GM18867 (cell line): ENCODE measurements around the gene HOXC9.

Experiments
- ATAC-seq: cut with Tn5 transposase; IDR thresholded peaks from one replicate; pipeline ENCODE4 v1.9.1; 2021; ENCODE audit warnings: mild to moderate bottlenecking, moderate library complexity; ENCODE audit not compliant: unreplicated experiment

Gene HOXC9

DNA sequence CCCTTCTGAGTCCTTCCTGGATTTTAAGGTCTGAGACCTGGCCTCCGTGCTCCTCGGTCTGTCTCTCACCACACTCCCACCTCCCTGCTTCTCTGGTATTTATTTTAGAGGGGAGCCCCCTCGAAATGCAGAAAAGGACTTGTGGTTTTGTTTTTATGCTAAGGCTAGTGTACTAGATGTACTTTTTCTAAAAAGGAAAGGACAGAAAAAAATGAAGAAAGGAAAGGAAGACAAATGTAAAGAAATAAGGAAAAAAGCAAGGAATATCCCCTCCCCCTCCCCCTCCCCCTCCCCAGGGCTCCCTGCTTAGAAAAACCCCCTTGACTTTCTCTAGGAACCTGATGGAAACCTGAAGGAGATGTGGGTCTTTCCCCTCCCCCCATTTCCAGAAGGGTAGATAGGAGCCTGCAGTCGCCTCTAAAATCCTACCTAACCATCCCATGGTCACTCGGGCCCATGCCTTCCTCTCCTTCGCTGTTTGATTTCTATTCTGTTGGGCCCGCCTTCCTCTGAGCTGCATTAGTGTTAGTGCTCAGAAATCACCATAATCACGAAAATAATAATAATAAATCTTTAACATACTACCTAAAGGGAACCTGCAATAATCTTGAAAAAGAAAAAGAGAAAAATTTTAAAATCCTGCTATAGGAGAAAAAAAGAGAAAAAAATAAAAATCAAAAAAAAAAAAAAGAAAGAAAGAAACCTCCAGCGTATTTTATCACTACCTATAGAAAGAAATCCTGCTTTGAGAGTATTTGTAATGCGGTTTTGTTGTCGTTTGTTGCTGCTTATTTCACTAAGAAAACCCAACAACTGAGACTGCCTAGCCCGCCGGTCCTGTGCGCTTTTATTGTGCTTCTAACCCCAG lies 11.9 kb downstream of the HOXC9 start:
- no peak for ATAC-seq

DNA sequence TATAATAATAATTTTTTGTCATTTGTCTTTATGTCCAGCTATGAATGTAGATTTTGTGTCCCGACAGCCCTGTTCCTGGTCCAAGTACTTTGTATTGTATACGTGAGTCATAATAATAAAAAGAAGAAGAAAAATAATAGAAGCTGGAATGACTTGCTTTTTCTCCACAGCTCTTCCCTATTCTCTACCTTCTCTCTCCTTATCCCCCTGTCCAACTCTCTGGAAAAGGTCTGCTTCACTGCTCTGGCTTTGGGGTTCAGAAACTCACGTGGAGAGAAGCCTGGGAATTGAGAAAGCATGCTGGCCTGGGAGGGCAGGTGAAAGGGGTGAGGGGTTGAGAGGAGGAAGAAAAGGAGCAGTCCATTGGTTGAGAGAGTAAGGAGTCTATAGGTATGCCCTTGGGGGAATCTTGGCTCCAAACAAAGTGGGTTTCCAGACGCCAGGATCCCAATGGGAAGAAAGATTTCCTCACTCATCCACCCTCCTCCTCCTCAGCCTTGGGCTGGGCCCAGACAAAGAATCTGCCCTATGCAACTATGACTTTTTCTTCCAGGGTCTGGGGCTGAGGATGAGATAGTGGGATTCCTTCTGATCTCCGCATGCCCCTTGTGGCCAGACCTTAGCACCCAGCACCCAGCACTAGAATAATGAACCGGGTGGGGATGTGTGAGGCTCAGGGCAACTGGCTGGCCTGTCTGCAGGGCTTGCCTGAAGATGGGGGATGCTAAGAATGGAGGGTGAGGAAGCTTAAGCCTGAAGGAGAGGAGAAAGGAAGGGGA lies 12.9 kb downstream of the HOXC9 start:
- ATAC-seq = no peak

DNA sequence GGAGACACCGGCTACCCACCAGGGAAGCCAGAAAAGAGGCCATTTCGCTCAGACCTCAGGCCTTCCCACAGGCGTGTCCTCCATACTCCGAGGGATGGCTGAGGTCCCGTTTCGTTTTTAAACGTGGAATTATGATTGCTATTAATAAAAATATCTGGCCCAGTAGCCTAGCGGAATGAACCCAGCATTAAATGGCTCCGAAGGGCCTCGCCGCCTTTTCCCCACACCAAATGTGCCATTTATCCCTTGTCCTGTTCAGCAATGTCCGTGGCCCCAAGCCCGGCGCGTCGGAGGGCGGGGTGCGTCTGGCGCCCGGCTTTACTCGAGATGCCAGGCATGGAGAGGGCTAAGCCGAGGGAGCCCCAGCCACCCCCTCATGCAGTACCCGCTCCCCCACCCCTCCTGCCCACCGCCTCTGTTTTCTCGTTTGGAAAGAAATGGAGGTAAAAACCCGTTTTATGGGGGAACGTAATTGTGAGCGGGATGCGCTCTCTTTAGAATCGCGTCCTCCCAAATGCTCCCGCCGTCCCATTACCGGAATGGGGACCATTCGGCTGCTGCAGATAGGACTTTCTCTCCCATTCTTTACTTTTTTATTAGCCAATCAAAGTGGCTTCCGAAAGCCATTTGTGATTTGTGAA lies 14.5 kb downstream of the HOXC9 start:
- ATAC-seq = no peak

DNA sequence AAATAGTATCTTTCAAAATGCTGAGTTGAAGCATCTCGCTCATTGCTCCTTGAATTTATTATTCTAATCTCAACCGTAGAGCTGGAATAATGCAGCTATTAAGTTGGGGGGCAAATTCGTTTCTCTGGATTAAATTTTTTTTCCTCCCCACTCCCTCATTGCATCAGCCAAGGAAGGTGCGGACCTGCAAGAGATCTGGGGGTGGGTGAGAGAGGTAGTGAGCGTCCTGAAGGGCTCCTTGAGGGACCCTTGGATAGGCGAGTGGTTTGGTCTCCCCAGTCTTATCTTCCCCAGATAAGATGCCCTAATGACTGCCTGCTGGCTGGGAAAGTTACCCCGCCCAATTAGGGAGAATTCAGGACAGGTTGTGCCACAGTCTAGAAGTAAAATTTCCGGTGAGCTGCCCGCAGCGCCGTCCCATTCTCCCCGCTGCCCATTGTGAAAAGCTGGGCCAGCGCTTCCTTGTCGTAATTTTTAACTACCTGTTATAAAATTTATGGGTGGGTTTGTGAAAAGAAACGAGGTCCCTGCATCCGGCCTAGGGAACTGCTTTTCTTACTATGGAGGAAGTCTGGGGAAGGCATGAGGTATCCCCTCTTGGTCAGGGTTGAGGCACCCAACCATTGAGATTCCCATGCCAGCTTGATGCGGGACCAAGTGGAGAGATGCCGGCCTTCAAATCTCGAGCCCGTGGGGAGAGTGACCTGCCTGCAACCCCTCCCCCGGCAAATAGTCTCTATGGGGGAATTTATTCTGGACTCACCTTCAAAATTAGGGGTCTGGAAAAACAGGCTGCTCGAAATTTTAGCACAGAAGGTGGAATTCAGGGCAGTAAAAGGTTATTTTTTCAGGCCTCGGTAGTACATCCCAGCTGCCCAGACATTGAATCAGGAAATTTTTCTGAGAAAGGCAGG lies 15.3 kb downstream of the HOXC9 start:
- ATAC-seq = no peak

DNA sequence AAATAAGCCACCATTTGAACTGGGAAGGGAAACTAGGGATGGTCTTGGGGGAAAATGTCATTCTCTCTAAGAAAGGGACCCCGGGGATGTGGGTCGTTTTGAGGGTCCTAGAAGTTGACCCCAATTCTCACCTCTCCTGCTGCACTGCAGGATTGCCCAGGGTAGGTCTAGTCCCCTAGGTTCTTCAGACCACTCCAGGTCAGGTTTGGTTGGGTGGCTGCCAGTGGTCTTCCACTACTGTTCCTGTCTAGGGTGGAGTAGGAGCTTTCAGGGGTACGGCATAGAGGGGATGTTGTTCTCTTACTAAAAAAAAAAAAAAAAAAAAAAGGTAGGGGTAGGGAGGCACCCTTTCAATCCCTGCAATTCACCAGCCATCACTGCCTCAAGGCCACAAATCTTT lies 16.1 kb downstream of the HOXC9 start:
- ATAC-seq = no peak

DNA sequence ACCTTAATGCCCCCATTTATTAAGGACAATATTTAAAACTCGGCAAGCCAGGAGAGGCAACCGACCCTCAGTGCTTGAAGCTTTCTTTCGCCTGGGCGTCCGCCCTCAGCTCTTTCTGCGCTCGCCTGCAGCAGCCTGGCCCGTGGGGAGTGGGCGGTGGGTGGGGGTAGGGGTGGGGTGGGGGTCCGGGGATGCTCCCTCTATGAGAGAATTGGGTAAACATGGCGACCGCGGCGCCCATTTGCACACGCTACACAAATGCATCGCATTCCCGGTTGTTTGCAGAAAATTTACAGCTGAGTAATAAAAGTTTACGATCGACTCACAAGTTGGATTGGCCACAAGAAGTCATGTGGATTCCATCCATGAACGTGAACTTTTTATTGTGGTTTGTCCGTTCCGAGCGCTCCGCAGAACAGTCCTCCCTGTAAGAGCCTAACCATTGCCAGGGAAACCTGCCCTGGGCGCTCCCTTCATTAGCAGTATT lies 16.6 kb downstream of the HOXC9 start:
- ATAC-seq = no peak

DNA sequence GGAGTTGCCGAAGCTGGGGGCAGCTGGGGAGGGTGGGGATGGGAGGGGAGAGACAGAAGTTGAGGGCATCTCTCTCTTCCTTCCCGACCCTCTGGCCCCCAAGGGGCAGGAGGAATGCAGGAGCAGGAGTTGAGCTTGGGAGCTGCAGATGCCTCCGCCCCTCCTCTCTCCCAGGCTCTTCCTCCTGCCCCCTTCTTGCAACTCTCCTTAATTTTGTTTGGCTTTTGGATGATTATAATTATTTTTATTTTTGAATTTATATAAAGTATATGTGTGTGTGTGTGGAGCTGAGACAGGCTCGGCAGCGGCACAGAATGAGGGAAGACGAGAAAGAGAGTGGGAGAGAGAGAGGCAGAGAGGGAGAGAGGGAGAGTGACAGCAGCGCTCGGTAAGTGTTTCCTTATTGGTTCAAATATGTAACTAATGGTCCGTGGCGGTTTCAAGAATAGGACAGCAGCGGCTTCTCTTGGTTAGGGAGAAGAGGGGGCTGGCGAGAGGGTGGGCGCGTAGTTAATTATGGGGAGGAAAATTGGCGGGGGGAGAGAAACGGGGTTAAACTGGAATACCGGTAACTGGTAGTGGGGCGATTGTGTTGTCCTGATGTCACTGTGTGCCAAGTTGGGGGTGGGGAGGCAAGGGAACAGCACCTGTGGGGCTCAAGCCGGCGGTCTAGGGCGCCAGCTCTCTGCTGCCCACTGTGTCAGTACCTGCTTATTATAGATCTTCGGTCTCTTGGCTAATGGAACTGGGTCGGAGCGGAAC lies 17.2 kb downstream of the HOXC9 start:
- ATAC-seq = peak; percentile 42

DNA sequence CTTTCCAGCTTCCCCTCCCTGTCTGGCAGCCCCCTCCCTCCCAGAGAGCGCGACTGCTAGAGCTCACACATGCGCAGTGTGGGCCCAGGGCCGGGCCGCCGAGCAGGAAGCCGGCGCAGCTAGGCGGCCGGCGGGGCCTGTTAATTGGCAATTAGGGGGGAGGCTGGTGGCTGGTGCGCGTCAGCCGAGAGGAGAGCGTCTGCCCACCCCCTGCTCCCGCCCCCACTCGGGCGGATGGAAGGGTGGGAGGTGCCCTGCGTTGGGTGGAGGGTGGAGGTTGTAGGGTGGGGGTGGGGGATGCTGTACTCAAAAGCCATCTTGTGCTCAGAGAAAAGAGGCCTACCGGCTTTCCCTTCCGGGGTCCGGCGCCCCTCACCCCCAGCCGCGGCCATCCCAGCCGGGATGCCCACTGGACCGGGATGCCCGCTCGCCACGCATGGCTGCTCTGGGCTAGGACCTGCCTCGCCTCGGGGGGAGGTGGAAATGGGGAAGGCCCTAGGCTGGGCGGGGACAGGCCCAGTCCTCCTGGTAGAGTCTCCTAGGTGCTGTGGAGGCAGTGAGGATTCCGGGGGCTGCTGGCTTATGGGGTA lies 18.0 kb downstream of the HOXC9 start:
- peak; percentile 80 for ATAC-seq

DNA sequence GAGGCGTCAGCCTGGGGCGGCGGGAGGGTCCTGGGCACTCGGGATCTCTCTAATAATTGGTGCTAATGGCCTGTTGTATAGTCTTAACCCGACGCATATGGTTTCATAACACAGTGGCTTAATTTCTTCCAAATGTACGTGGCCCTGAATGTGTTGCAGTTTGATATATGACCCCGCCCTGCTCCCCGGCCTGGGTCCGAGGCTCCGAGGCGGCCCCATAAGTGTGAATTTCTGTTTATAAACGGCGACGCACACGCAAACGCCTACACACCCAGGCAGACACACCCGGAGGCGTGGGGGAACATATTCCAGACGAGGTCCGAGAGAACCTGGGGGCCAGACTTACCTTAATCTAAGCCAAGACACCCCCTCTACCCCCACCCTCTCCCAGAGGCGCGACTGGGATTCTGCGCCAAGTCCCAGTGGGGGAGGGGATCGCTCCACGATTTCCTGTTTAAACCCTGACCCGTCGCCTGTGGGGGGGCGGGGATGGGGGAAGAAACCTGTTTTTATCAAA lies 18.6 kb downstream of the HOXC9 start:
- peak; percentile 4 for ATAC-seq

DNA sequence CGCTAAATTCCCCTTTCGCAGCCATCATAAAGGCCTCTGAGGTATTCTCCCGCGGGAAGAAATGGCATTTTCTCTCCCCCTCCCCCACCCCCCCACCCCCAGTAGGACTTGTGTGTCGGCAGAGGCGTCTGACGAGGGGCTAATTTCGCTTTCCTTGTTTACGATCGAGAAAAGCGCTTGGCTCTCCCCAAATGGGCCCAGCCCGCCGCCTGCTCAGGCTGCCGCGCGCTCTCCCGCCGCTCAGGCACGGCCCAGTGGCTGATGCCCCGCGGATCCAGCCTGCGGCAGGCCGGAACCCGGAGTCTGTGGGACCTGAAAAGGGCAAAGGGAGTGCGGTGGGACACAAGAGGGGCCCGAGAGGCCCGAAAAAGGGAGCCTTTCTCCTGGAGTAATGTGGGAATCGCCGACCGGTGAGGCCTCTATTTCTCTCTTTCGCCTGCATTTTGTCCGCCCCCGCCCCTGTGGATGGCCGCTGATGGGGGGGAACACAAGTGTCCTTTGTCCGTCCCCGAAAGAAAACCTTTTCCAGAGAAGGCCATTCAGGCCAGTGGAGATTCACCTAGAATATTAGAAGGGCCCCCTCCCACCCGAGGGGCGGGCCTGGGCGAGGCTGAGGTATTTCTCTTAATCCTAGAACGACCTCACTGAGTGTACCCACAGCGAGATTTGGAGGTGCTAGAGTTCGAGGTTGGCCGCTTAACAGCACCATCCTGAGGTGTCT lies 19.3 kb downstream of the HOXC9 start:
- ATAC-seq = no peak

DNA sequence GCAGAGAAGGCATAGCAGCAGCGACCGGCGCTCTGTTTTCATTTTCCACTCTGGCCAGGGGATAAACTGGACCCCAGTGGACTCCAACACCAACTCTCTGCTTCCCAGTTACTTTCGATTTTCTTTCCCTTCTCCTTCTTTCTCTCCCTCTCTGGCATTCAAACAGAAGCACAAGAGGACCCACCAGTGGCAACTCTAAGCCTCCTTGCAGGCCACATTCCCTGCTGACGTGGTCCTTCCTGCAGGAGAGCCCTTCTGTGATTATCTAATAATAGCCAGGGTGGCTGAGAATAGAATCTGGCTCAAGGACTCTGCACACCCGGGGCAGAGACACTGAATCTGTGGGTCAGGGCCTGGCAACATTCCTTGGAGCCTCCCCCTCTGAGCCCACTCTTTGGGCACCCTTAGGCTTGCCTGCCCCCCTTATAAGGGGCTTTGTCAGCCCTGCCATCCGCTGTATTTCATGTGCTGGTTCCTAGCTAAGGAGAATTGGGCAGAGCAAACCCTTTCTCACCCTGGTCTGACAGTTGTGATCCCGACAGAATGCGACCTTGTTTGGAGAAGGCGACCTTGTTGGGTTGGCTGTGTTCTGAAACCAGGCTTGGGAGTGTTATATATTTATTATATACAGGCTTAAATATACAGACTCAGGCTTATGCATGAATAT lies 20.1 kb downstream of the HOXC9 start:
- no peak for ATAC-seq

DNA sequence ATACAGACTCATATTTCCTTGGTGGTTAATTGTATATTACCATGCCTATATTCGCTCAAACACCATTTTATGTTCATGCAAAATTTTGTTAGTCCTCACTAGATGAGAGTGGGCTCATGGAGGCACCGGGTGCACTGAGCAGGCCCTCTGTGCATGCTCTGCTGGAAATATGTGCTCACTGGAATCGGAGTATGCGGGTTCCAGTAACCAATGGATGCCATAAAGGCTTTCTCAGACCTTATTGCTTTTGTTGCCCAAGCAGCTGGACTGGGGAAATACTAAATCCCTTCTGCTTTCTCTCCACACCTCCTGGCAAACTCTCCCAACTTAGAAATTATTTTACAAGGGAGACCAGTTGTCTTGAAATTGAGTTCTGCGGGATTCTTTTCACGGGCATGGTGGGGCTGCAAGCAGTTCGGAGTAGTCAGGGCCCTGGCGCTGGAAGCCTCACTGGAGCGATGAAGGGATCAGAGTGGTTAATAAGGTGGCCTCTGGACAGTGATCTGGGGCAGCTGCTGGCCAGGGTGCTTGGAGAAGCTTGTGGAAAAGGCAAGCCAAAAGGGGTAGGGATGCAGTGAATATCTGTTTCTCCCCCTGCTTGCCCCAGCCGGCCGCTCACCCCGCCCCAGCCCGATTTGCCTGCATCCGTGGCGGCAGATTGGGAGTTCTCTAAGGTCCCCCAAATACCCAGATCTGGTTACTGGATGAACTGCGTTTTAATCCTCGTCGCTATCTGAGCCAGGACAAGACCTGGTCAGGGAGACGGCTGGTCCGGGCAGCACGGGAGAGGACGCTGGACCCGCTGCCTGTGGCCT lies 20.8 kb downstream of the HOXC9 start:
- no peak for ATAC-seq

DNA sequence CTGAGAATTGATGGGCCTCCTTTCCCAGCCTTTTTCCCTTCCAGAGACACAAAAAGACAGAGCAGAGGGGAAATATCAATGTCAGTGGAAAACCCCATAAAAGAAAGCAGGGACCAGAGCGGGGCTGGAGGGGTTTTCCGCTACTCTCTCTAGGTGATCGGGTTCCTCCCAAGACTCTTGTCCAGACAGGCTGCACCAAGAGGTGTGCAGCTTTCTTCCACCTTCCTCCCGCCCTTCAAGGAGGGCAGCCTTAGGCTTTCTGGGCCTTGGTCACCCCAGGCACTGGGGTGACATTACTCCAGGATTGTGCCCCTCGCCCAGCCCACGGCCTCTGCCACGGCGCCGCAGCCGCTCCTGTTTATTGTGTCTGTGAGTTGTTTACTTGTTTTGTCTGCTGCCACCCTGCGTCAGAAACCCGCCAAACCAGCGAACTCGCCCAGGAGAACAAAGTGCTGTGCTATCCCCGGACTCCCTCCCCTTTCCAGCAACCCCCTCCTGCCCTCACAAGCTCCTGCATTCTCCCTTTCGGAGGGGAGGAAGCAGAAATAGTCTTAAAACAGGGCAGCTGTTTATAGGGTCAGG lies 21.6 kb downstream of the HOXC9 start:
- ATAC-seq = no peak

DNA sequence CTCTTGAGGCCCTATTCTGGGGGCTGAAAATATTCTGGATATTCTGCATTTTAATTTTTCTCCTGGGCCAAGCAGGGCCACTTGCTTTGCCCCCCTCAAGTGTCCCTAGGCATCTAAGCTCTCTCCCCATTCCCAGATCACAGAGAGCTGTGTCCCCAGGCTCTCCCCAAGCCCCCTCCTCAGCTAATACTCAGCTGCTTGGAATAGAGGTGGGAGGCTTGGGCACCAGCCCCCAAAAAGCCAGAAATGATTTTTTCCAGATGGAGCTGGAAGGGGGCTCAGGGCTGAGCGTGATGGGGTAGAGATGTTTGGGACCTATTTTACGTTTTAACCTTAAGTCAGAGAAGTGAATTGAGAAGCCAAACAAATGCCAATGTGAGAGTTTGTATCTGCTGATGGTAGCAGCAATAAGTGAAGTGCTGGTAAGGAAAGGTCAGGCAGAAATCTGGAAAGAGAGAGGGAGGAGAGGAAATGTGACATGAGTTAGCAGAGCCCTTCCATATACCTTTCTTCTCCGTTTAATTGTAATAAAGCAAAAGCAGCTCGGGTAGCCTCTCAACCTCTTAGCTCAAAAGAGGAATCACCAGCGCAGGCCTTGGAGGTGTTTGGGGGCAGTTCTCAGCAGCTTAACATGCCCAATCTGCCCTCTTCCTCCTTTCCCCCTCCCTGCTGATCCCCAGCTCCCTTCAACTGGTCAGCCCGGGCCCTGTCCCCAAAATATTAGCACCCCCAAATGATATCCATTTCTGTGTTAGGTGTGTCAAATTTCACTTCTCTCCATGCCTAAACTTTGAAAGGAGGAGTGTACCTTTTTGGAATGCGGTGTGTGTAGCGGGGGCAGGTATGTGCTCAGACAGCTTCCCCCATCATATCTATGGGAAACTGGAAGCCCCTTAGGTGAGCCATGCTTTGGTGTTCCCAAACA lies 23.3 kb downstream of the HOXC9 start:
- ATAC-seq = no peak

DNA sequence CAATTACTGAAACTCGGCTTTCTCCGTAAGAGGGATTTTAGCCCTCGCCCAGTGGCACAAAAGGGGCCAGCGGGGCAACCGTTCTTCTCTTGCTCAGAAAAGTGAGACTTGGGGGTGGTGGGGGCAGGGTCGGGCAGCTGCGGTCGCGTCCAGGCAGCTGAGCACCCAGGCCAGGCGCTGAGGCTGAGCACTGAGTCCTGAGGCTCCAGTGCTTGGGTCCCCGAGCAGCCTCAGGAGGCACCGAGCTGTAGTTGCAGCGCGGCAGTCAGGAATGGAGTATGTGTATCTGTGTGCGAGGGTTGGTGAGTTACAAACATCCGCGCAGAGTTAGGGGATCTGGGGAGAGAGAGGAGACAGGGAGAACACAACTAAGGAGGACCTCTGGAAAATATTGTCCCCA lies 24.2 kb downstream of the HOXC9 start:
- no peak for ATAC-seq
